GM12874 (cell line): Measurements from ENCODE around the gene CLIC4.

ENCODE experiments used
- CTCF ChIP-seq: IDR thresholded peaks from 2 replicates; pipeline ENCODE4 v1.5.1; 2011; ENCODE audit warnings: low read depth, mild to moderate bottlenecking, control low read depth, low read length, moderate library complexity; ENCODE audit not compliant: insufficient read depth

Gene CLIC4

GRCh38 chr1:24726741-24727140 is 18.5 kb upstream of the CLIC4 start:
- no peak for TF ChIP-seq CTCF

GRCh38 chr1:24727501-24728216 is 17.6 kb upstream of the CLIC4 start:
- TF ChIP-seq CTCF: no peak

GRCh38 chr1:24728982-24729381 is 16.3 kb upstream of the CLIC4 start:
- TF ChIP-seq CTCF: no peak

- no peak for TF ChIP-seq CTCF
These were observed 12.9 kb upstream of the CLIC4 start for GRCh38 chr1:24732186-24732885.

- no peak for TF ChIP-seq CTCF
These were observed 10.1 kb upstream of the CLIC4 start for GRCh38 chr1:24735156-24735508.

- TF ChIP-seq CTCF: no peak
These were observed 9.5 kb upstream of the CLIC4 start for GRCh38 chr1:24735509-24736375.
